GM18517 (cell line): ENCODE results near the gene FUS.
"Not testable (repeated sequence)": the region's sequence is repeated elsewhere in the genome, so short reads cannot be mapped to it uniquely, and the experiment has no call there.

Source experiments
- ATAC-seq: cut with Tn5 transposase; IDR thresholded peaks from one replicate; pipeline ENCODE4 v1.9.1; 2021; ENCODE audit warnings: mild to moderate bottlenecking, moderate library complexity; ENCODE audit not compliant: unreplicated experiment

Gene FUS

DNA sequence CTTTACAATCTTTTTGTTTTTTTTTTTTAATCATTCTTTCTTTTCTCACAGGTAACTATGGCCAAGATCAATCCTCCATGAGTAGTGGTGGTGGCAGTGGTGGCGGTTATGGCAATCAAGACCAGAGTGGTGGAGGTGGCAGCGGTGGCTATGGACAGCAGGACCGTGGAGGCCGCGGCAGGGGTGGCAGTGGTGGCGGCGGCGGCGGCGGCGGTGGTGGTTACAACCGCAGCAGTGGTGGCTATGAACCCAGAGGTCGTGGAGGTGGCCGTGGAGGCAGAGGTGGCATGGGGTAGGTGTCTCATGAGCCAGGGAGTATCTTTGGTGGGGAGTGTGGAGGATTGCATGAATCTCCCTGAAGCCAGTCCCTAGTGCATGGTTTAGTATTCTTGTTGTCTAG lies 4.9 kb downstream of the FUS start:
- no peak for ATAC-seq

DNA sequence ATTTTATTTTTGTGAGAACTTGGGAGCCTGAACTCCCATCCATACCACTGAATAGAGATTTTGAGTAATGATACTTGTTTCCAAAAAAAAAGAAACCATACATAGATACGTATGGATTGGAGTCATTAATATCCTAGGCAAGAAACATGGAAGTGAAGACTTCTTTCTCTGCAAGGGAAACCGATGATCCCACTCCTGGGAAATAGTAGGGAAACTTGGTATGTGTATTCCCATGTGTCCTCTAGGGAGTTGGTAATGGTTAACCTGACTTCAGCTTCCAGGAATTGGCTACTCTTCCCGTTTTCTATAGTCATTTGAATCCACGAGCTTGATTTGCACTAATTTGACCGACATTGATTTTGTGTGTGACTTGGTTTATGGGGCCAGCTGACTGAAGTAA lies 5.4 kb downstream of the FUS start:
- ATAC-seq = no peak

DNA sequence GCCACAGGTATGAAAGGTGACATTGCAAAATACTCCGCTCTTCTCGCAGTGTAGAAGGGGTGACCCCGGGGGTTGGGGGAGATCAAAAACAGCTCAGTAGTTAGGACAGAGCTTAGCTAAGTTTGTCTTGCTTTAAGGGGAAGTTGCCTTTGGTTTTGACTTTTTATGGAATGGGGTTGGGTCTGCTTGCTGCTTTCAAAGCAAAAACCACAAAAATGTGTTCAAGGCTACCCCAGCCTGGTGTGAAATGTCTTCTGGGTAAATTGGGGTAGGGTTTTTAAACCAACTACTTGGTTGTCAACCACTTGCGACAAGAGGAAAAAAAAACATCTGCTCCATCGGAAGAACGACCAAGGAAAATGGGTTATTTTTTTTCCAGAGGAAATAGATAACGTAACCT lies 6.2 kb downstream of the FUS start:
- ATAC-seq = no peak

DNA sequence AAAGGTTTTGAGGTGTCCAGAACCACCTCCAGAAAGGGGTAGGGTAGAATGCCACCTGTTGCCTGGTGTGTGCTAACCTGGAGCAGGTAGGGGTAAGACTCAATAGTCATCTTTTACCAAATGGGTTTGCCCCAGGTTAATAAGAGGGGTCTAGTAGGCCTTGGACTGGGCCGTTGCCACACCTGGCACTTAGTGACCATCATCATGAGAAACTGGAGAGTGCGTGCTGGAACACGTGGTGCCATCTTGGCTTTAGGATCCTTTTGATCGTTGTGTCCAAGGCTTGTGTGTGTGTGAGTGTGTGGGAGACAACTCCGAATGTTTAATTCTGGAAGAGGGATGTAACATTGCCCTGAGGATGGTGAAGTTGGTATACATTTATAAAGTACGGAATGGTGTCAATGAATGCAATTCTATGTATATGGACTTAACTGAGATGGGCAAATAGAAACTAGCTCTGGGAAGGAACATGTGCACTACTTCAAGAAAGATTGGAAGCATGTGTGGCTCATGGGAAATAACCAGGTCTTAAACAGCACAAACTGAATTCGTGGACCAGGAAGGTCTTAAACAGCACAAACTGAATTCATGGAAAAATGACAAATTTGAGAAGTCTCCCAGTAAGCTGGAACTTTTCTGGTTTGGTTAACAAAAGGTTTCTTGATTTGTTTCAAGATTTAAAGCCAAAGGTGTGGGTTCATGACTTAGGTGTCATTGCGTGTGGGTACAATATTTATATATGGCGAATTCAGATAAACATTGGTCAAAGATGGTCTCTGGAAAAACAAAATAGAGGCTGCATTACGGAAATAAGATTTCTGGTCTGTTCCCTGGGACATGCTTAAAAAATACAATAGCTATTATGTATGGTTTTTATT lies 7.2 kb downstream of the FUS start:
- ATAC-seq = no peak

DNA sequence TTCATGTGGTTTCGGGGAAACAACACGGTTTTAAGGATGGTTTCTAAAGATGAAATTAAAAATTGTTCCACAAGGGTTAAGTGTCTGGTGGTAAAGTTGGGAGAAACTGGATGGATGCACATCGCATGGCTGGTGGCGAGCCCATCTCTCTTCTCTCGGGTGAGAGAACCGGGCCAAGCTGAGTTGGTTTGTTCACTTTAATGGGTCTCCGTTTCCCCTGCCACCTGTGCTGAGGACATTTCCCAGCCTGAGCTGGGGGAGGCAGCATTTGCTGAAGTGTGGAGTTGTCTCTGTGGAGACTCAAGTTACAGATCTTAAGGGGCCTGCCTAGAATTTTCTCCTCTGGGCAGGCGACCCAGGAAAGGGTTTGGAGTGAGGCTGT lies 7.9 kb downstream of the FUS start:
- ATAC-seq = no peak

DNA sequence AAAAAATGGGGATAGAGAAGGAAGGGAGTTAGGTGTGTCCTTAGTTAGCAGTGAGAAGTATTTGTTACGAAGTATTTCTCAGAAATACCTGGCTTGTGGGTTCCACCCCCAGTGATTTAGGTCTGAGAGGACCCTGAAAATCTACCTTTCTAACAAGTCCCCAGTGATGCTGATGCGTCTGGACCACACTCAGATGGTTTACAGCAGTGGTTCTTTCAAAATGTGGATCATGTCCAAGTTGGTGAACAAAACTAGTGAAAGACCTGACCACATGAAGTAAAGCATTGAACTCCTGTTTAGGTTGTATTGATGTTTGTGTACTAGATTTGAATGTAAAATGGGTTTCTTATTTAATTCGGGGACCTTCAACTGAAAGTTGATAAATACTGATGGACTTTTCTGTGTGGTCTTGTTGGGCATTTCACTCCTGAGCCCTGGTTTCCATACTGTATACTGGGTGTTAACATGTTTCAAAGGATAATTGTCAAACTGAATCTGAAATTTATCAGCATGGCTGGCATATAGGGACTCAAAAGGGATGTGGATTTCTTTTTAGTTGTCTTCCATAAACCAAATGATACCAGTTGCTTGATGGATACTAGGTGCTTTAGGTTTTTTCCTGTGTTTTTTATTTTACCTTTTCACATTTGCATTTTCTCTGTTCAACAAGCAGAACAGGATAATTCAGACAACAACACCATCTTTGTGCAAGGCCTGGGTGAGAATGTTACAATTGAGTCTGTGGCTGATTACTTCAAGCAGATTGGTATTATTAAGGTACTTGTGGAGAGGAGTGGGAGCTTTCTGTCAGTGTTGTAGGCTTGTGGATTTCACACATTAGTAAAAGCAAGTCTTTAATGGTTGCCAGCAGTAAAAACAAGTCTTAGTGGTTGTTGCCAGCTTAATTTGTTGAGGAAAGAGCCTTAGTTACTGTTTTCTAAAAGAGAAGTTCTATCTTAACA lies 8.8 kb downstream of the FUS start:
- no peak for ATAC-seq

DNA sequence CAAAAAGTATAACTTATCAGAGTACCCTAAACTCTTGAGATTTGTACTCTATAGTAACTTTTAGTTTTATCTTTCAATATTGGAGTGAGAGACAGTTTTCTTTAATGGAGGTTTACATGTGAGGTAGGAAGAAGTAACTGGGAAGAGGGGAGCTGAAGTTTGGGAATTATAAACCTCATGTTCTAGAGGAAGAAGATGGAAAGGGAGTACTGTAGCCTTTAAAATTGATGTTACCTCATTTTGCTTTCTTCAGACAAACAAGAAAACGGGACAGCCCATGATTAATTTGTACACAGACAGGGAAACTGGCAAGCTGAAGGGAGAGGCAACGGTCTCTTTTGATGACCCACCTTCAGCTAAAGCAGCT lies 9.5 kb downstream of the FUS start:
- no peak for ATAC-seq

DNA sequence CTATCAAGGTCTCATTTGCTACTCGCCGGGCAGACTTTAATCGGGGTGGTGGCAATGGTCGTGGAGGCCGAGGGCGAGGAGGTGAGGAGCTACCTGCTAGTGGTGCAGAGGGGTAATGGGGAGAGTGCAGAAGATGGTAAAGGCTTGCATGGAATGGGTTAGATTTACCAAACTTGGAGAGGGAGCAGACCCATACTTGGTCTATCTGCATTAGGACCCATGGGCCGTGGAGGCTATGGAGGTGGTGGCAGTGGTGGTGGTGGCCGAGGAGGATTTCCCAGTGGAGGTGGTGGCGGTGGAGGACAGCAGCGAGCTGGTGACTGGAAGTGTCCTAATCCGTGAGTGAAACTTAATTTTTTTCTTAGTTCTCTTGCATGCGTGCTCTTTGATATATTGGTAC lies 10.1 kb downstream of the FUS start:
- no peak for ATAC-seq

DNA sequence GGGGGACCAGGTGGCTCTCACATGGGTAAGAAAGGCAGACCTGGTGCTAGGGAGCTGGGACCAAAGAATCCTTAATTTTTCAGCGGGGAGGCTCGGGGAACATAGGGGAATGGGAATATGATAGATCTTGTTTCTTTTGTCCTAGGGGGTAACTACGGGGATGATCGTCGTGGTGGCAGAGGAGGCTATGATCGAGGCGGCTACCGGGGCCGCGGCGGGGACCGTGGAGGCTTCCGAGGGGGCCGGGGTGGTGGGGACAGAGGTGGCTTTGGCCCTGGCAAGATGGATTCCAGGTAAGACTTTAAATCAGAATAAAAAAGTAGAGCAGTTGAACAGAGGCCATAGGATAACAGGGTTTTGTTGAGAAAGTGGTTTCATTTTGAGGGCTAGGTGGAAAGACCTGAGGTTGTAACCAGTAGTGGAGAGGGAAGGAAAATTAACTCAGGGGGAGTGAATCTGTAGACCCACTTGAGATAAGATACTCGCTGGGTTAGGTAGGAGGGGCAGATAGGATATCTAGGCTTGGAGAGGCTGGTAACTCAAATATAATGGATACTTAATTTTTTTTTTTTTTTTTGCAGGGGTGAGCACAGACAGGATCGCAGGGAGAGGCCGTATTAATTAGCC lies 11.0 kb downstream of the FUS start:
- no peak for ATAC-seq

DNA sequence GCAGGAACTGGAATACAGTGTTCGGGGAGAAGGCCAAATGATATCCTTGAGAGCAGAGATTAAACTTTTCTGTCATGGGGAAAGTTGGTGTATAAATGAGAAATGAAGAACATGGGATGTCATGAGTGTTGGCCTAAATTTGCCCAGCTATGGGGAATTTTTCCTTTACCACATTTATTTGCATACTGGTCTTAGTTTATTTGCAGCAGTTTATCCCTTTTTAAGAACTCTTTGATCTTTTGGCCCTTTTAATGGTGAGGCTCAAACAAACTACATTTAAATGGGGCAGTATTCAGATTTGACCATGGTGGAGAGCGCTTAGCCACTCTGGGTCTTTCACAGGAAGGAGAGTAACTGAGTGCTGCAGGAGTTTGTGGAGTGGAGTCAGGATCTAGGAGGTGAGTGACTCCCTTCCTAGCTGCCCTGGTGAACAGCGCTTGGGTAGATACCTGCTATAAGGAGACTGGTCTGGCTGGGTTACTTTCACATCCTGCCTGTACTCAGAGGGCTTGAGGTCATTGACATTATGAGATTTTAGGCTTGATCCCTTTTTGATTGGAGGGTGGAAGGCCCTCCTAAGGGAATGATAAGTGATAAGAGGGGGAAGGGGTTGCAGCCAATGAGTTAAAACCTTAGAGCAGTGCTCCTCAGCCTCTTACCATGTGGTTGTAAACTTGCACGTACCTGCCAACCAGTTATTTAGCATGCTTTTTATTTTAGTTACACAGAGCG lies 11.9 kb downstream of the FUS start:
- ATAC-seq = no peak

DNA sequence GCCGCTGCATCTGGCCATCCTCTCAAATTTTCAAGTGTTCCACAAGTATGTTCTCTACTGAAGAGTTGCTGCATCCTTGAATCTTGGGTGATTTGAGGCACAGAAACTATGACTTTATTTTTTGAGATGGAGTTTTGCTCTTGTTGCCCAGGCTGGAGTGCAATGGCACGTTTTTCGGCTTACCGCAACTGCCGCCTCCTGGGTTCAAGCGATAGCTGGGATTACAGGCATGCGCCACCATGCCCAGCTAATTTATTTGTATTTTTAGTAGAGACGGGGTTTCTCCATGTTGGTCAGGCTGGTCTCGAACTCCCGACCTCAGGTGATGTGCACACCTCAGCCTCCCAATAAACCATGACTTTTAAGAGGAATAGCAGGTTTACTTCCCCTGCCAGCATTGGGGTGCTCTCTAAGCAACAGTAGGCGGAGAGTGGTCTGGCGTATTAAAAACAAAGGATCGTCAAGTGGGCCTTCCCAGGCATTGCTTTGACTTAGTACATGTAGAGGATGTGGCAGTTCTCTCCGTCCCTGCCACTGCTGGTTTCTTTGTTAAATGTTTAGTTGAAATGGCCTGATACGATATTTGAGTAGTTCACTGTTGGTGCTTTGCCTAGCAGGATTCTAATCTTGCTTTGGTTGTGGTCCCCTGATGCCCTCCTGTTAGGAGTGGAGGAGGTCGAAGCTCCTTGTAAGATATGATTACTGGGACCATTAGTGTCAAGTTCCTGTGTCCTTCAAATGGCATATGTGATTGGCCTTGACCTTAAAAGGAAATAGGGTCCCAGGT lies 13.1 kb downstream of the FUS start:
- no peak for ATAC-seq

DNA sequence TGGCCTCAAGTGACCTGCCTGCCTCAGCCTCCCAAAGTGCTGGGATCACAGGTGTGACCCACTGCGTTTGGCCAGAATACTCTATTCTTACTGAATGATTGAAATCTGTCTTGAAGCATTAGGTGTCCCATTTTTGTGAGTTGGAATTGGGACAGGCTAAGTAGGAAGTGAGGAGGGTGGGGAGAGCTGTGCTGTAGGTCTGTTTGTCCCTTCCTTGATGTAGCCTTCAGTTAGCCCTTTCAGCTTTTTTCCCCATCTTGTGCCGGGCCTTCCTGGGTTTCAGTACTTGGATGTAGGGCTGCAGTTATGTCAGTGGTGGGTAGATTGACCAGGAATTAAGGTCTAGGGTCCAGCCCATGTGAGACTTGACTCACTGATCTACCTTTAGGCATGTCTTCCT lies 13.9 kb downstream of the FUS start:
- ATAC-seq = no peak

DNA sequence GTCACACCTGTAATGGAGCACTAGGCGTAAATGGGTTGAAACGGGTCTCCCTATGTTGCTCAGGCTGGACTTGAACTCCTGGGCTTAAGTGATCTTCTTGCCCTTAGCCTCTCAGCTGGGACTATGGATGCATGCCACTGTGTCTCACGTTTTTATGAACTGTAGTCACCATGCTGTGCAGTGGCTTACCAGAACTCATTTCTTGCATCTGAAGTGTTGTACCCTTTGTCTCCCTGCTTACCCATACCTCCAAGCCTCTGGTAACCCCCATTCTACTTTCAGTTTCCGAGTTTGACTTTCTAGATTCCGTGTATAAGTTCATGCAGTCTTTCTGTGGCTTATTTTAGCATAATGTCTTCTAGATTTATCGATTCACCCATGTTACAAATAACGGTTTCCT lies 15.0 kb downstream of the FUS start:
- no peak for ATAC-seq

DNA sequence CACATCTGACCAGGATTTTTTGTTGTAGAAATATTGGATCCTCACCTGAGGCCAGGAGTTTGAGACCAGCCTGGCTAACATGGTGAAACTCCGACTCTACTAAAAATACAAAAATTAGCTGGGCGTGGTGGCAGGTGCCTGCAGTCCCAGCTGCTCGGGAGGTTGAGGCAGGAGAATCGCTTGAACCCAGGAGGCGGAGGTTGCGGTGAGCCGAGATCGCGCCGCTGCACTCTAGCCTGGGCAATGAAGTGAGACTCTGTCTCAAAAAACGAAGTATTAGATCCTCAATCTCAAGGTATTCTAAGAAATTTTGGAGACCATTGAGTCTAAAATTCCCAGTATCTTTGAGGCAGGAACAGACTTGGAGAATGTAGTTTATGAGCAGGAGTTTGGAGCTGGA lies 15.9 kb downstream of the FUS start:
- not testable (repeated sequence) for ATAC-seq

DNA sequence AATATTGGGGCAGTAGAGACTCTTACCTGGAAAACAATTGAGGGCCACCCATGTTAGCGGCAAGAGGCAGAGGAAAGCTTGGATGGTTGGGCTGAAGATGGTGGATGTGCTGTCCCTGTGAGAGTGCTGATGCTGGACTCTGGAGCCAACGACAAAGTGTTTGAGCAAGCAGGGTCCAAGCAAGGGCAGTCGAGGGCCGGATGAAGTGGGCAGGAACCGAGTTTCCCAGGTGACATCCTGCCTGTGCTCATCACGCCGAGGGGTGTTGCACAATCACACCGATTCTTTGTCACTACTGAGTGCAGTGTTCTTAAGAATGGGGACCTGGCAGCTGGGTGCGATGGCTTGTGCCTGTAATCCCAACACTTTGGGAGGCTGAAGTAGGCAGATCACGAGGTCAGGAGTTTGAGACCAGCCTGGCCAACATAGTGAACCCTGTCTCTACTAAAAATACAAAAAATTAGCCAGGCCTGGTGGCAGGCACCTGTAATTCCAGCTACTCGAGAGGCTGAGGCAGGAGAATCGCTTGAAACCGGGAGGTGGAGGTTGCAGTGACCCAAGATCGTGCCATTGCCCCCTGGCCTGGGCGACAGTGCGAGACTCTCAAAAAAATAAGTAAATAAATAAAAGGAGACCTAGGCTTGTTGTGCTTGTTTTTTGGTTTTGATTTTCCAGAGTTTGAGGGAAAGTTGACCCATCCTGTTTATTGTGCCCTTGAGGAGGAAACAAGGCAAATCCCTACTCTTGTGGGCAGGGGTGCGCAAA lies 16.6 kb downstream of the FUS start:
- no peak for ATAC-seq

DNA sequence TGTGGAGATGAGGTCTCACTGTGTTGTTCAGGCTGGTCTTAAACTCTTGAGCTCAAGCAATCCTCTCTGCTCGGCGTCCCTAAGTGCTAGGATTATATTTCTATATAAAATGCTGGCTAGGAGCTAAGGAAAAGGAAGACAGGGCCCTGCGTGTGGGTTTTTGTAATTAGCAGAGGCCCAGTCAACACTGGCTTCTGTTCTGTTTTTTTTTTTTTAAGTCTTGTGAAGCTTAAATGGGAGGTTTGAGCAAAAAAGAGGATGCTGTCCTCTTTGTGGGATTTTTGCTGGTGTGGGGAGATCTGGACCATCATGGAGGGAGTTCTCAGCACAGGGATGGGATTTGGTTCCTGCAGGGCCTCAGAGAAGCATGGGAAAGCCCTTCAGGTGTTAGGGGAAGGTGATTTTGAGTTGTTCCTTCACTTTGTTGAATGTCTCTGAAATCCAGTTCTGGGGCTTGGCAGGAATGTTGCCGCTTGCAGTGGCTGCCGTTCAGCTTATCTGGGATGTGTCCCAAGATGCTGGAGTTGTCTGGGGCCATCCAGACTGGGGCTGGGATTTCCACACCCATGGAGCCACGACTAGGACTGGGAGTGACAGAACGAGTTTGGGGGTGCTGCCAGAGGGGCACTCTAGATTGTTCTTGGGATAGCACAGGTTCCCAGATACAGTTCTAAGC lies 18.4 kb downstream of the FUS start:
- ATAC-seq = no peak

DNA sequence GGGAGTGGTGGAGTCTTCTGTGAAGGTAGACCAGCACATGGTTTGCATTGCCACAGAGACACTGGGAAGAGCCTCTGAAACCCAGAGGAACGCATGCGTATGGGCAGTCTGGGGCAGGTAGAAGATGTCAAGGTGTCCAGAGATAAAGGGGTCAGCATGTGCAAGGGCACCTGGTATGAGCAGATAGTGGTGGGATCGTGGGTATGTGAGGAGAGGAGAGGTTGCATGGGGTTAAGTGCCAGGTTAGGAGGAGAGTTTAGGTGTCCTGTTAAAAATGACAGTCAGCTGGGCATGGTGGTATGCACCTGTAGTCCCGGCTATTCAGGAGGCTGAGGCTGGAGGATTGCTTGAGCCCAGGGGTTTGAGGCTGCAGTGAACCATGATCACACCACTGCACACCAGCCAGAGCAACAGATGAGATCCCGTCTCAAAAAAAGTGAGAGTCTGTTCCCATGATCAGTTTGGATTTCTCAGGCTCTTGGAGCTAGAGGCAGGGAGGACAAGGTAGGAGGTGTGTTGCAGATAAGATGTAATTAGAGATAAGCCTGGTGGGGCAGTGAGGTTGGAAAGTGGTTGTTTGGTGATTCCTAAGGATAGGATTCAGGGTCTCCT lies 19.6 kb downstream of the FUS start:
- no peak for ATAC-seq

DNA sequence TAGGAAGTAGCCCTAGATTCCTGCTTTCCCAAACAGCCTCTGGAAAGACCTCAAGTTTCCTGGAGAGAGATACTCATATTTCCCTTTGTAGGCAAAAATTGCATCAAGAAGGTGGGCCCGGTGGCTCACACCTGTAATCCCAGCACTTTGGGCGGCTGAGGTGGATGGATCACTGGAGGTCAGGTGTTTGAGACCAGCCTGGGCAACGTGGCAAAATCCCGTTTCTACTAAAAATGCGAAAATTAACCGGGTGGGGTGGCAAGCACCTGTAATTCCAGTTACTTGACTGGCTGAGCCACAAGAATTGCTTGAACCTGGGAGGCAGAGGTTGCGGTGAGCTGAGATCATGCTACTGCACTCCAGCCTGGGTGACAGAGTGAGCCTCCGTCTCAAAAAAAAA lies 20.2 kb downstream of the FUS start:
- not testable (repeated sequence) for ATAC-seq
